ENCODE results near the gene MED17.

DNA sequence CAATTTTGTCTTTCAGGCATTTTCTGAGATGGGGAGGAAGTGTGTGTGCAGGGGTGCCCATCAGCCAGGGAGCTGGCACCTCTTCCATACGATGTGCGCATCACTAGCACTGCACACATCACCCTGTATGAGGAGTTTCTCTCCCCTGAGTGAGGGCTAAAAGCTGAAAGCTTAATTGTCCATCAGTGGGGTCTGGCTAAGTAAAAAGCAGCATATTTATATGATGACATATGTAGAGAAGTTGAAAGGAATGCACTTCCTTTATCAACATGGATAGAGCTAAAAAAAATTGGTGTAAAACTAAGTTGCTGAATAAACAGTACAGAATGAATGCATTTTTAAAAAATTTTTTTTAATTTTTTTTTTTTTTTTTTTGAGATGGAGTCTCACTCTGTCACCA is 62.3 kb downstream of the MED17 start:
- TF ChIP-seq, protein P1, sequence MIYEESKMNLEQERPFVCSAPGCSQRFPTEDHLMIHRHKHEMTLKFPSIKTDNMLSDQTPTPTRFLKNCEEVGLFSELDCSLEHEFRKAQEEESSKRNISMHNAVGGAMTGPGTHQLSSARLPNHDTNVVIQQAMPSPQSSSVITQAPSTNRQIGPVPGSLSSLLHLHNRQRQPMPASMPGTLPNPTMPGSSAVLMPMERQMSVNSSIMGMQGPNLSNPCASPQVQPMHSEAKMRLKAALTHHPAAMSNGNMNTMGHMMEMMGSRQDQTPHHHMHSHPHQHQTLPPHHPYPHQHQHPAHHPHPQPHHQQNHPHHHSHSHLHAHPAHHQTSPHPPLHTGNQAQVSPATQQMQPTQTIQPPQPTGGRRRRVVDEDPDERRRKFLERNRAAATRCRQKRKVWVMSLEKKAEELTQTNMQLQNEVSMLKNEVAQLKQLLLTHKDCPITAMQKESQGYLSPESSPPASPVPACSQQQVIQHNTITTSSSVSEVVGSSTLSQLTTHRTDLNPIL (CRISPR knock-in tag; IDR thresholded peaks at IDR 0.05; ENCODE audit: low read depth), result no peak
- TF ChIP-seq PATZ1 (CRISPR knock-in tag; IDR thresholded peaks at IDR 0.05; ENCODE audit: borderline replicate concordance) (no peak), ISL1 (CRISPR knock-in tag; IDR thresholded peaks at IDR 0.05) (0 out of 2 replicates have a peak, but pooled peaks have one; percentile 27), ZFP3 (CRISPR knock-in tag; IDR thresholded peaks at IDR 0.05) (no peak), ZNF565 (CRISPR knock-in tag; conservative IDR thresholded peaks at IDR 0.05; ENCODE audit: low read depth) (no peak), GLIS3 (CRISPR knock-in tag; IDR thresholded peaks at IDR 0.05) (no peak), ZFP30 (CRISPR knock-in tag; IDR thresholded peaks at IDR 0.05) (no peak), ESRRG (CRISPR knock-in tag; IDR thresholded peaks at IDR 0.05) (no peak)

Data from SK-N-SH treated with all-trans-retinoic acid at 6 μM for 48 hours (cell line).